Common myeloid progenitor, CD34-positive (primary cell): ENCODE results near the gene PCSK5.

Experiments
- CTCF ChIA-PET: fragments of 350-600 bp; sonication (Branson Sonifier 250); formaldehyde crosslinking; loops from one replicate; lab custom pipeline; 2021; ENCODE audit warnings: antibody characterized with exemption; lab: Charles Lee
- POLR2A ChIA-PET: fragments of 350-600 bp; sonication (Branson Sonifier 250); formaldehyde crosslinking; loops from one replicate; lab custom pipeline; 2021; ENCODE audit warnings: antibody characterized with exemption; lab: Charles Lee
- DNase-seq, 3 donors: peaks; one replicate each; pipeline versions ENCODE4 v3.0.0 to v3.0.0-alpha.2; 2013
- H3K27ac ChIP-seq, 2 experiments: 1 replicate in 1 of 2; 2 replicates in 1 of 2; pipeline ENCODE4 v1.7.0; 2013; ENCODE audit warnings: inconsistent platforms in 2 of 2, low read length in 2 of 2, mild to moderate bottlenecking in 2 of 2, low read depth in 1 of 2, moderate library complexity in 1 of 2; ENCODE audit not compliant: severe bottlenecking in 2 of 2, insufficient read depth in 1 of 2, poor library complexity in 1 of 2
- H3K27me3 ChIP-seq, 5 experiments: replicated peaks in 2 of 5; 1 replicate in 3 of 5; 2 replicates in 2 of 5; pipeline versions ENCODE4 v1.6.1 to v1.7.0; 2013; ENCODE audit warnings: low read length in 4 of 5, mild to moderate bottlenecking in 2 of 5, moderate library complexity in 2 of 5, inconsistent platforms in 1 of 5; ENCODE audit not compliant: insufficient read depth in 5 of 5, control insufficient read depth in 4 of 5
- H3K36me3 ChIP-seq, 4 experiments: 1 replicate in 2 of 4; 2 replicates in 2 of 4; pipeline versions ENCODE4 v1.6.1 to v1.7.0; 2013; ENCODE audit warnings: low read length in 3 of 4, control low read depth in 1 of 4, mild to moderate bottlenecking in 1 of 4; ENCODE audit not compliant: control insufficient read depth in 4 of 4, insufficient read depth in 4 of 4
- H3K4me1 ChIP-seq, 4 experiments: 1 replicate in 3 of 4; 2 replicates in 1 of 4; pipeline versions ENCODE4 v1.6.1 to v1.7.1; 2013; ENCODE audit warnings: low read length in 3 of 4, mild to moderate bottlenecking in 3 of 4, control low read depth in 1 of 4, inconsistent platforms in 1 of 4, moderate library complexity in 1 of 4; ENCODE audit not compliant: control insufficient read depth in 4 of 4, insufficient read depth in 4 of 4; ENCODE audit errors: control extremely low read depth in 1 of 4
- H3K4me3 ChIP-seq, 7 experiments: 1 replicate in 4 of 7; 2 replicates in 3 of 7; pipeline versions ENCODE4 v1.5.1 to v1.7.0; 2013; ENCODE audit warnings: mild to moderate bottlenecking in 7 of 7, low read length in 6 of 7, moderate library complexity in 6 of 7, inconsistent platforms in 2 of 7, low read depth in 2 of 7, control low read depth in 1 of 7; ENCODE audit not compliant: insufficient read depth in 4 of 7, control insufficient read depth in 1 of 7; ENCODE audit errors: extremely low read depth in 1 of 7
- H3K9me3 ChIP-seq, 5 experiments: 1 replicate in 4 of 5; 2 replicates in 1 of 5; pipeline versions ENCODE4 v1.6.1 to v1.7.1; 2013; ENCODE audit warnings: low read length in 4 of 5, mild to moderate bottlenecking in 2 of 5, inconsistent platforms in 1 of 5, low read depth in 1 of 5, moderate library complexity in 1 of 5; ENCODE audit not compliant: control insufficient read depth in 4 of 5, insufficient read depth in 2 of 5; ENCODE audit errors: control extremely low read depth in 1 of 5
- WGBS: methylation state at CpG from one replicate; pipeline ENCODE4 v1.1.5; 2013; ENCODE audit not compliant: insufficient coverage; 5-methylcytosine and 5-hydroxymethylcytosine counted together

Gene PCSK5

GRCh38 chr9:76333388-76333787, 442.9 kb downstream of the PCSK5 start:
- H3K27ac ChIP-seq = no peak overlapping the region
- POLR2A ChIA-PET = no interaction called here
- CTCF ChIA-PET = no interaction called here
- peaks cover 0 to 2% (median 0%) of the 10 kb centered on the region in 5 experiments for H3K27me3 ChIP-seq
- no peaks in the 10 kb centered on the region for H3K9me3 ChIP-seq
- H3K4me3 ChIP-seq = no peak overlapping the region
- WGBS = no CpG with 5 or more reads among the region's 3 CpGs
- H3K36me3 ChIP-seq = no peaks in the 10 kb centered on the region
- no peak for DNase-seq
- no peaks in the 10 kb centered on the region for H3K4me1 ChIP-seq

- DNase-seq = no peak
- Histone ChIP-seq H3K9me3 (no peaks in the 10 kb centered on the region), H3K4me1 (no peaks in the 10 kb centered on the region), H3K36me3 (no peaks in the 10 kb centered on the region), H3K4me3 (no peak overlapping the region), H3K27me3 (peaks cover 0 to 2% (median 0%) of the 10 kb centered on the region in 5 experiments), H3K27ac (no peak overlapping the region)
- CTCF ChIA-PET = no interaction called here
- POLR2A ChIA-PET = no interaction called here
- WGBS = 99% methylated on average over 7 of the region's 7 CpGs
Observed at GRCh38 chr9:76333964-76334363, 443.5 kb downstream of the PCSK5 start.

- Histone ChIP-seq H3K36me3 (no peaks in the 10 kb centered on the region), H3K27me3 (peaks cover 0 to 2% (median 0%) of the 10 kb centered on the region in 5 experiments), H3K27ac (no peak overlapping the region), H3K9me3 (no peaks in the 10 kb centered on the region), H3K4me3 (no peak overlapping the region), H3K4me1 (no peaks in the 10 kb centered on the region)
- WGBS = 100% methylated on average over 1 of the region's 1 CpG
- no peak for DNase-seq
- CTCF ChIA-PET = interaction anchor here (0.6 to 1.7 kb wide), 2 partner anchors 13 to 192 kb away, joined by 3 to 6 read pairs; no protein-coding TSS in a partner anchor
- POLR2A ChIA-PET = no interaction called here
Observed at GRCh38 chr9:76336027-76336426, 445.6 kb downstream of the PCSK5 start.

- H3K36me3 ChIP-seq = no peaks in the 10 kb centered on the region
- POLR2A ChIA-PET = interaction anchor here (0.6 kb wide), 1 partner anchor 789 kb away, joined by 4 read pairs; no protein-coding TSS in a partner anchor
- H3K4me1 ChIP-seq = no peaks in the 10 kb centered on the region
- no peaks in the 10 kb centered on the region for H3K27me3 ChIP-seq
- no peak for DNase-seq
- CTCF ChIA-PET = no interaction called here
- H3K4me3 ChIP-seq = no peak overlapping the region
- no peak overlapping the region for H3K27ac ChIP-seq
- 94% methylated on average over 4 of the region's 6 CpGs for WGBS
- H3K9me3 ChIP-seq = peaks cover 0 to under 1% (median 0%) of the 10 kb centered on the region in 5 experiments
Observed at GRCh38 chr9:76338418-76338817, 447.9 kb downstream of the PCSK5 start.

- no peaks in the 10 kb centered on the region for H3K4me1 ChIP-seq
- H3K27ac ChIP-seq = no peak overlapping the region
- H3K36me3 ChIP-seq = no peaks in the 10 kb centered on the region
- CTCF ChIA-PET = no interaction called here
- no peak overlapping the region for H3K4me3 ChIP-seq
- no peak for DNase-seq
- POLR2A ChIA-PET = no interaction called here
- peaks cover 0 to 6% (median 1%) of the 10 kb centered on the region in 5 experiments for H3K9me3 ChIP-seq
- 80% methylated on average over 1 of the region's 1 CpG for WGBS
- no peaks in the 10 kb centered on the region for H3K27me3 ChIP-seq
Observed at GRCh38 chr9:76341616-76342015, 451.1 kb downstream of the PCSK5 start.

- ChIA-PET CTCF (interaction anchor here (0.9 kb wide), 1 partner anchor 9 kb away, joined by 3 read pairs; no protein-coding TSS in a partner anchor), POLR2A (no interaction called here)
- Histone ChIP-seq H3K4me1 (no peaks in the 10 kb centered on the region), H3K4me3 (no peak overlapping the region), H3K27me3 (no peaks in the 10 kb centered on the region), H3K27ac (no peak overlapping the region), H3K9me3 (peaks cover 0 to 6% (median 1%) of the 10 kb centered on the region in 5 experiments), H3K36me3 (no peaks in the 10 kb centered on the region)
- DNase-seq = no peak
- WGBS = no CpG with 5 or more reads among the region's 1 CpG
Observed at GRCh38 chr9:76342201-76342600, 451.7 kb downstream of the PCSK5 start.

- ChIA-PET CTCF (interaction anchor here (0.9 kb wide), 1 partner anchor 8 kb away, joined by 3 read pairs; no protein-coding TSS in a partner anchor), POLR2A (no interaction called here)
- Histone ChIP-seq H3K9me3 (peaks cover 0 to 6% (median 1%) of the 10 kb centered on the region in 5 experiments), H3K4me1 (no peaks in the 10 kb centered on the region), H3K4me3 (no peak overlapping the region), H3K36me3 (no peaks in the 10 kb centered on the region), H3K27ac (no peak overlapping the region), H3K27me3 (no peaks in the 10 kb centered on the region)
- no CpG with 5 or more reads among the region's 2 CpGs for WGBS
- DNase-seq = no peak
Observed at GRCh38 chr9:76342858-76343257, 452.4 kb downstream of the PCSK5 start.
